Aorta (tissue), 5 donors: Measurements from ENCODE around the gene CHMP4A. TPM values are rescaled to one million over a fixed set of nuclear protein-coding genes. Genes with fewer than 3 reads are reported as not detected.

Experiments
- ATAC-seq: fragments of 200-7000 bp; cut with Tn5 transposase; one replicate; pipeline ENCODE4 v1.9.1; 2022; ENCODE audit warnings: moderate library complexity; ENCODE audit not compliant: low FRiP score
- DNase-seq, 2 donors: peaks; one replicate each; pipeline ENCODE4 v3.0.0-alpha.2; 2020
- H3K27ac ChIP-seq, 2 donors: one replicate each; pipeline ENCODE4 v1.5.1; 2013; ENCODE audit warnings: low read length in 2 of 2, mild to moderate bottlenecking in 2 of 2, moderate library complexity in 2 of 2, control low read depth in 1 of 2, inconsistent platforms in 1 of 2, low read depth in 1 of 2
- H3K27me3 ChIP-seq, 2 donors: one replicate each; pipeline ENCODE4 v1.6.1; 2013; ENCODE audit warnings: control low read depth in 1 of 2, low read length in 1 of 2, mild to moderate bottlenecking in 1 of 2, moderate library complexity in 1 of 2; ENCODE audit not compliant: insufficient read depth in 2 of 2, control insufficient read depth in 1 of 2
- H3K36me3 ChIP-seq, 2 donors: one replicate each; pipeline ENCODE4 v1.6.1; 2013; ENCODE audit warnings: control low read depth in 1 of 2, low read length in 1 of 2, mild to moderate bottlenecking in 1 of 2; ENCODE audit not compliant: insufficient read depth in 2 of 2, control insufficient read depth in 1 of 2
- H3K4me1 ChIP-seq, 2 donors: one replicate each; pipeline ENCODE4 v1.6.1; 2013; ENCODE audit warnings: low read length in 2 of 2, control low read depth in 1 of 2, mild to moderate bottlenecking in 1 of 2, moderate library complexity in 1 of 2; ENCODE audit not compliant: insufficient read depth in 2 of 2, control insufficient read depth in 1 of 2
- H3K4me3 ChIP-seq, 2 donors: one replicate each; pipeline ENCODE4 v1.5.1; 2013; ENCODE audit warnings: low read length in 2 of 2, control low read depth in 1 of 2, mild to moderate bottlenecking in 1 of 2
- H3K9me3 ChIP-seq: one replicate; pipeline ENCODE4 v1.6.1; 2013; ENCODE audit warnings: mild to moderate bottlenecking, low read length; ENCODE audit not compliant: control insufficient read depth
- WGBS, 2 donors: extraction: QIAGEN DNeasy Blood & Tissue Kit; methylation state at CpG; one replicate each; pipeline ENCODE4 v1.1.7; 2013; 5-methylcytosine and 5-hydroxymethylcytosine counted together
- intact Hi-C, 2 donors: fragments of 100-400 bp; cut with DNase I; formaldehyde crosslinking; loops; one replicate each; pipeline versions ENCODE4 v1.14.2 to v1.15.0; 2022
- long read RNA-seq, 2 donors: library from polyadenylated mRNA; unstranded; transcript quantifications; one replicate each; pipeline ENCODE4 v2.0.0, GENCODE V29; 2020 to 2021
- polyA plus RNA-seq, 2 donors: library from polyadenylated mRNA; stranded (reverse); fragments of 200-250 nt; gene quantifications; one replicate each; pipeline ENCODE4 v1.2.3, GENCODE V29; 2013
- total RNA-seq, 2 donors: library from RNA; stranded (reverse); fragmentation: NEBNext Ultra II Directional; extraction: Animal tissue kit (Norgen Biotek cat#: 25700); gene quantifications; one replicate each; pipeline ENCODE4 v1.2.1, GENCODE V29; 2021
- donor health status: healthy with polysubstance abuse.
- donor health status: Bipolar disorder and iron deficiency.
- donor health status: DM: no; HTN: no; CAD: no.
- donor health status: DM: no; HTN: no; CAD: no.
- donor health status: DM: yes; HTN: yes; CAD: no.

The CHMP4A gene, protein sequence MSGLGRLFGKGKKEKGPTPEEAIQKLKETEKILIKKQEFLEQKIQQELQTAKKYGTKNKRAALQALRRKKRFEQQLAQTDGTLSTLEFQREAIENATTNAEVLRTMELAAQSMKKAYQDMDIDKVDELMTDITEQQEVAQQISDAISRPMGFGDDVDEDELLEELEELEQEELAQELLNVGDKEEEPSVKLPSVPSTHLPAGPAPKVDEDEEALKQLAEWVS
- total RNA-seq, result 10 to 100 TPM; 38.3 to 45.8 TPM
- polyA plus RNA-seq, result 100 to 1,000 TPM; 130 to 179 TPM
- long read RNA-seq, donor 1, transcript CHMP4A-201 (6 exons, 1,393 nt), result major isoform, 55 of 65 reads
- long read RNA-seq, donor 1, partial matches to known transcripts, result 0 of 65 reads
- long read RNA-seq, donor 1, other reads (novel, unspliced or antisense), result 10 of 65 reads
- long read RNA-seq, donor 2, transcript CHMP4A-201 (6 exons, 1,393 nt), result major isoform, 36 of 37 reads
- long read RNA-seq, donor 2, partial matches to known transcripts, result 0 of 37 reads
- long read RNA-seq, donor 2, other reads (novel, unspliced or antisense), result 1 of 37 reads

GRCh38 chr14:24212924-24213865 lies at the start of gene CHMP4A:
Gene CHMP4A (minus strand): TSS chr14:24213488. CDS start chr14:24213439, 49 bp downstream.
- H3K27me3 ChIP-seq, result no peaks in the 10 kb centered on the region
- H3K9me3 ChIP-seq, result no peaks in the 10 kb centered on the region
- no peaks in the 10 kb centered on the region for H3K4me1 ChIP-seq
- H3K36me3 ChIP-seq, result peaks cover 0 to 3% of the 10 kb centered on the region in 2 donors
- ATAC-seq (peak; percentile 95), DNase-seq (peak; percentile 99)
- peak within 1 kb of the TSS; percentile 29 to 93 for H3K27ac ChIP-seq
- 0 to 1% methylated on average over 53 of the region's 53 CpGs for WGBS, 2 donors
- intact Hi-C loops, result no loop called here
- H3K4me3 ChIP-seq, result peak within 1 kb of the TSS; percentile 46 to 62

DNA sequence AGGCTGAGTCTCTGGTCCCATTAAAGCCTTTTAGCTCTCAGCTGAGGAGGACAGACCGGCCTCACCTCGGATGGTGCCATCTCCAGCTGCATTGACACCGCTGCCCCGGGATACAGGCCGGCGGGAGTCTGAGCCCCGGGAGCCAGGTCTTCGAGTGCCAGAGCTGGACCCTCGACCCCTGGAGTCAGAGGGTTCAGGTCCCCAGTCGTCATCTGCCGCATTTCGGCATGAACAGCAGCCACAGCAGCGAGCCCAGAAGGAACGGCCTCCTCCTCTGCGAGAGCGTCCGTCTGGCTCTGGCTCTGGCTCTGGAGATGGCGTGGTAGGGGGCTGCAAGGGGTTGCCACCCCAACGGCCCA lies 48.7 kb upstream of the CHMP4A start:
- ATAC-seq, result no peak
- 90% methylated on average over 19 of the region's 19 CpGs for WGBS, 2 donors
- Histone ChIP-seq H3K27ac (no peak overlapping the region), H3K27me3 (no peaks in the 10 kb centered on the region), H3K4me3 (no peak overlapping the region), H3K36me3 (peaks cover 0 to 1% of the 10 kb centered on the region in 2 donors), H3K4me1 (no peaks in the 10 kb centered on the region), H3K9me3 (no peaks in the 10 kb centered on the region)
- intact Hi-C loops, result no loop called here
- DNase-seq, result peak in 1 of 2 donors; percentile 68

- H3K27me3 ChIP-seq, result no peaks in the 10 kb centered on the region
- ATAC-seq (no peak), DNase-seq (peak in 1 of 2 donors; percentile 75)
- no peaks in the 10 kb centered on the region for H3K4me1 ChIP-seq
- intact Hi-C loops, result no loop called here
- peaks cover 0 to 1% of the 10 kb centered on the region in 2 donors for H3K36me3 ChIP-seq
- WGBS, 2 donors, result 90 to 91% methylated on average over 20 of the region's 20 CpGs
- no peak overlapping the region for H3K4me3 ChIP-seq
- no peak overlapping the region for H3K27ac ChIP-seq
- no peaks in the 10 kb centered on the region for H3K9me3 ChIP-seq
Measured at GRCh38 chr14:24261256-24261968, 48.1 kb upstream of the CHMP4A start.

DNA sequence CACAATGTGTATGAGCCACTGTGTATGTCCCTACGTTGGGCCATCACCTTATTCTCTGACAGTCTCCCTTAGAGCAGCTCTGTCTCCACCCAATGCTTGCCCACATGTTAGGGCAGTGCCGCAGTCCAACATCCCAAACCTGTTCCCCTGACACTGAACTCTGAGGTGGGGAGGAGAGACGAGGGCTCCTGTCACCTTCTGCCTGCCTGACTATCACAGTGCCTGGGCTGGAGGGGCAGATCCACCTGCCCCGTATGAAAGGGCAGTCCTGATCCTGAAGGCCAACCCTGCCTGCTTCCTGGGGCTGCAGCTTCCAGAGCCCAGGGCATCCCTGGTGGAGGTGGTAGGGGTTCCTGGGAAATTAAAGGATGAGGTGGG lies 47.5 kb upstream of the CHMP4A start:
- Histone ChIP-seq H3K4me1 (no peaks in the 10 kb centered on the region), H3K27me3 (no peaks in the 10 kb centered on the region), H3K36me3 (peaks cover 0 to 1% of the 10 kb centered on the region in 2 donors), H3K9me3 (no peaks in the 10 kb centered on the region), H3K27ac (no peak overlapping the region), H3K4me3 (no peak overlapping the region)
- DNase-seq (no peak), ATAC-seq (no peak)
- WGBS, 2 donors, result 78 to 83% methylated on average over 4 of the region's 4 CpGs
- intact Hi-C loops, result no loop called here

- Histone ChIP-seq H3K27ac (no peak overlapping the region), H3K27me3 (no peaks in the 10 kb centered on the region), H3K4me1 (no peaks in the 10 kb centered on the region), H3K4me3 (no peak overlapping the region), H3K36me3 (no peaks in the 10 kb centered on the region), H3K9me3 (no peaks in the 10 kb centered on the region)
- intact Hi-C loops, result no loop called here
- no peak for ATAC-seq
- no peak for DNase-seq
- 89% methylated on average over 16 of the region's 16 CpGs for WGBS, 2 donors
Measured at GRCh38 chr14:24260026-24260779, 46.9 kb upstream of the CHMP4A start.

GRCh38 chr14:24259282-24260025 lies 46.2 kb upstream of the CHMP4A start:
- no peak for DNase-seq
- 61 to 67% methylated on average over 16 of the region's 16 CpGs for WGBS, 2 donors
- Histone ChIP-seq H3K4me1 (no peaks in the 10 kb centered on the region), H3K4me3 (no peak overlapping the region), H3K36me3 (no peaks in the 10 kb centered on the region), H3K27ac (no peak overlapping the region), H3K27me3 (no peaks in the 10 kb centered on the region), H3K9me3 (no peaks in the 10 kb centered on the region)
- ATAC-seq, result no peak
- intact Hi-C loops, result no loop called here

- DNase-seq, result no peak
- no peaks in the 10 kb centered on the region for H3K9me3 ChIP-seq
- H3K27ac ChIP-seq, result no peak overlapping the region
- H3K36me3 ChIP-seq, result no peaks in the 10 kb centered on the region
- 90 to 92% methylated on average over 18 of the region's 18 CpGs for whole genome bisulfite sequencing, 2 donors
- no peak overlapping the region for H3K4me3 ChIP-seq
- H3K4me1 ChIP-seq, result no peaks in the 10 kb centered on the region
- ATAC-seq, result no peak
- intact Hi-C loops, result no loop called here
- no peaks in the 10 kb centered on the region for H3K27me3 ChIP-seq
Measured at GRCh38 chr14:24258548-24259265, 45.4 kb upstream of the CHMP4A start.
